Astrocyte (in vitro differentiated cells and primary cell): ENCODE results near the gene STK36. TPM values are rescaled to one million over a fixed set of nuclear protein-coding genes. Genes with fewer than 3 reads are reported as not detected.

Experiments
- DNase-seq: peaks from one replicate; pipeline ENCODE4 v3.0.0-alpha.2; 2010; ENCODE audit warnings: low read depth
- FAIRE-seq: peaks from 2 replicates; lab custom pipeline; 2011; peaks lifted over from hg19 to GRCh38; lab: Jason Lieb, UNC
- H2AFZ ChIP-seq: 2 replicates; pipeline ENCODE4 v1.6.0; 2012; ENCODE audit warnings: low read depth, low read length, inconsistent platforms
- H3K27ac ChIP-seq: 2 replicates; pipeline ENCODE4 v1.5.1; 2011; ENCODE audit warnings: low read depth, low read length, inconsistent platforms
- H3K27me3 ChIP-seq: 2 replicates; pipeline ENCODE4 v1.6.0; 2011; ENCODE audit warnings: low read length, inconsistent platforms; ENCODE audit not compliant: insufficient read depth
- H3K36me3 ChIP-seq: 2 replicates; pipeline ENCODE4 v1.5.1; 2011; ENCODE audit warnings: low read length, inconsistent platforms; ENCODE audit not compliant: insufficient read depth
- H3K4me1 ChIP-seq: 2 replicates; pipeline ENCODE4 v1.5.1; 2011; ENCODE audit warnings: low read length, inconsistent platforms; ENCODE audit not compliant: insufficient read depth
- H3K4me2 ChIP-seq: 2 replicates; pipeline ENCODE4 v1.6.0; 2012; ENCODE audit warnings: low read length, inconsistent platforms
- H3K4me3 ChIP-seq: 2 replicates; pipeline ENCODE4 v1.5.1; 2011; ENCODE audit warnings: low read depth, mild to moderate bottlenecking, low read length, inconsistent platforms; ENCODE audit not compliant: insufficient read depth
- H3K79me2 ChIP-seq: 2 replicates; pipeline ENCODE4 v1.6.0; 2012; ENCODE audit warnings: mild to moderate bottlenecking, low read length, inconsistent platforms; ENCODE audit not compliant: insufficient read depth
- H3K9ac ChIP-seq: 2 replicates; pipeline ENCODE4 v1.6.0; 2012; ENCODE audit warnings: mild to moderate bottlenecking, low read length, inconsistent platforms
- H3K9me3 ChIP-seq: 2 replicates; pipeline ENCODE4 v1.5.1; 2012; ENCODE audit warnings: low read depth, mild to moderate bottlenecking, low read length, inconsistent platforms; ENCODE audit not compliant: insufficient read depth
- H4K20me1 ChIP-seq: 2 replicates; pipeline ENCODE4 v1.6.0; 2012; ENCODE audit warnings: low read length, inconsistent platforms; ENCODE audit not compliant: insufficient read depth
- H3K27ac Mint-ChIP-seq: one replicate; pipeline ENCODE4 v1.8.0; 2021; ENCODE audit warnings: mild to moderate bottlenecking, mixed read lengths; ENCODE audit not compliant: unreplicated experiment
- H3K27me3 Mint-ChIP-seq: one replicate; pipeline ENCODE4 v1.8.0; 2021; ENCODE audit warnings: low read depth, mixed read lengths; ENCODE audit not compliant: unreplicated experiment
- H3K36me3 Mint-ChIP-seq: one replicate; pipeline ENCODE4 v1.8.0; 2021; ENCODE audit warnings: low read depth, mixed read lengths; ENCODE audit not compliant: unreplicated experiment
- H3K4me1 Mint-ChIP-seq: one replicate; pipeline ENCODE4 v1.8.0; 2021; ENCODE audit warnings: low read depth, mixed read lengths; ENCODE audit not compliant: unreplicated experiment
- H3K4me3 Mint-ChIP-seq: one replicate; pipeline ENCODE4 v1.8.0; 2021; ENCODE audit warnings: mild to moderate bottlenecking, moderate library complexity, mixed read lengths; ENCODE audit not compliant: unreplicated experiment
- H3K9me3 Mint-ChIP-seq: one replicate; pipeline ENCODE4 v1.8.0; 2021; ENCODE audit warnings: mild to moderate bottlenecking, mixed read lengths; ENCODE audit not compliant: unreplicated experiment
- EZH2 ChIP-seq: IDR thresholded peaks from 2 replicates; pipeline ENCODE4 v1.6.1; 2012; ENCODE audit warnings: mild to moderate bottlenecking, low read length, inconsistent platforms; ENCODE audit not compliant: insufficient read depth
- total RNA-seq: library from RNA; stranded (reverse); gene quantifications from 2 replicates; pipeline ENCODE4 v1.2.1, GENCODE V29; 2021
- TF ChIP-seq, protein P1 (sequence below): IDR thresholded peaks from 2 replicates; pipeline ENCODE4 v1.5.1; 2011; ENCODE audit warnings: low read depth, mild to moderate bottlenecking, inconsistent platforms, low read length, moderate library complexity; ENCODE audit not compliant: insufficient read depth

STK36 gene
- total RNA-seq, 1 donor from 2014 or later, result 42.6 TPM

GRCh38 chr2:218718058-218718457 lies 46.2 kb downstream of the STK36 start:
- Histone ChIP-seq H3K4me1 (no peaks in the 10 kb centered on the region), H3K79me2 (peaks cover 82% of the 10 kb centered on the region)

GRCh38 chr2:218719457-218719856 lies 47.6 kb downstream of the STK36 start:
- H3K27me3 ChIP-seq, result no peaks in the 10 kb centered on the region
- Mint-ChIP-seq H3K4me3 (no peak overlapping the region), H3K27me3 (no peaks in the 10 kb centered on the region), H3K4me1 (peaks cover 25% of the 10 kb centered on the region), H3K27ac (no peak overlapping the region), H3K36me3 (peaks cover 10% of the 10 kb centered on the region), H3K9me3 (no peaks in the 10 kb centered on the region)
- H2AFZ ChIP-seq, result no peak overlapping the region
- H3K27ac ChIP-seq, result no peak overlapping the region
- H3K4me2 ChIP-seq, result no peak overlapping the region
- no peak overlapping the region for H3K4me3 ChIP-seq
- peaks cover 29% of the 10 kb centered on the region for H4K20me1 ChIP-seq
- no peak overlapping the region for H3K9ac ChIP-seq
- no peaks in the 10 kb centered on the region for H3K4me1 ChIP-seq
- peaks cover 2% of the 10 kb centered on the region for H3K36me3 ChIP-seq
- TF ChIP-seq, protein P1, sequence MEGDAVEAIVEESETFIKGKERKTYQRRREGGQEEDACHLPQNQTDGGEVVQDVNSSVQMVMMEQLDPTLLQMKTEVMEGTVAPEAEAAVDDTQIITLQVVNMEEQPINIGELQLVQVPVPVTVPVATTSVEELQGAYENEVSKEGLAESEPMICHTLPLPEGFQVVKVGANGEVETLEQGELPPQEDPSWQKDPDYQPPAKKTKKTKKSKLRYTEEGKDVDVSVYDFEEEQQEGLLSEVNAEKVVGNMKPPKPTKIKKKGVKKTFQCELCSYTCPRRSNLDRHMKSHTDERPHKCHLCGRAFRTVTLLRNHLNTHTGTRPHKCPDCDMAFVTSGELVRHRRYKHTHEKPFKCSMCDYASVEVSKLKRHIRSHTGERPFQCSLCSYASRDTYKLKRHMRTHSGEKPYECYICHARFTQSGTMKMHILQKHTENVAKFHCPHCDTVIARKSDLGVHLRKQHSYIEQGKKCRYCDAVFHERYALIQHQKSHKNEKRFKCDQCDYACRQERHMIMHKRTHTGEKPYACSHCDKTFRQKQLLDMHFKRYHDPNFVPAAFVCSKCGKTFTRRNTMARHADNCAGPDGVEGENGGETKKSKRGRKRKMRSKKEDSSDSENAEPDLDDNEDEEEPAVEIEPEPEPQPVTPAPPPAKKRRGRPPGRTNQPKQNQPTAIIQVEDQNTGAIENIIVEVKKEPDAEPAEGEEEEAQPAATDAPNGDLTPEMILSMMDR, result no peak
- TF ChIP-seq EZH2, result no peak
- H3K79me2 ChIP-seq, result peaks cover 82% of the 10 kb centered on the region
- DNase-seq (no peak), FAIRE-seq (no peak)
- H3K9me3 ChIP-seq, result no peaks in the 10 kb centered on the region

More at GRCh38 chr2:218718058-218718457, 46.2 kb downstream of the STK36 start:
- DNase-seq (no peak), FAIRE-seq (no peak)
- H3K9me3 ChIP-seq, result no peaks in the 10 kb centered on the region
- no peak overlapping the region for H3K4me2 ChIP-seq
- TF ChIP-seq, protein P1, result no peak
- no peak for TF ChIP-seq EZH2
- H3K9ac ChIP-seq, result no peak overlapping the region
- Mint-ChIP-seq H3K4me1 (peaks cover 21% of the 10 kb centered on the region), H3K4me3 (no peak overlapping the region), H3K27me3 (no peaks in the 10 kb centered on the region), H3K27ac (no peak overlapping the region), H3K9me3 (no peaks in the 10 kb centered on the region), H3K36me3 (peaks cover 14% of the 10 kb centered on the region)
- no peak overlapping the region for H3K4me3 ChIP-seq
- peaks cover 38% of the 10 kb centered on the region for H4K20me1 ChIP-seq
- no peak overlapping the region for H2AFZ ChIP-seq
- H3K27ac ChIP-seq, result no peak overlapping the region
- H3K27me3 ChIP-seq, result no peaks in the 10 kb centered on the region
- peaks cover 2% of the 10 kb centered on the region for H3K36me3 ChIP-seq
